C4-2B (cell line): Measurements from ENCODE around the gene ABL2.

ENCODE experiments used
- ZFX ChIP-seq: fragments of 450-650 bp; IDR thresholded peaks from 2 replicates; pipeline ENCODE4 v1.6.1; 2017
- TF ChIP-seq, protein P1 (sequence below): fragments of 450-650 bp; conservative IDR thresholded peaks from 2 replicates; pipeline ENCODE4 v1.5.1; 2017; ENCODE audit warnings: mild to moderate bottlenecking

DNA sequence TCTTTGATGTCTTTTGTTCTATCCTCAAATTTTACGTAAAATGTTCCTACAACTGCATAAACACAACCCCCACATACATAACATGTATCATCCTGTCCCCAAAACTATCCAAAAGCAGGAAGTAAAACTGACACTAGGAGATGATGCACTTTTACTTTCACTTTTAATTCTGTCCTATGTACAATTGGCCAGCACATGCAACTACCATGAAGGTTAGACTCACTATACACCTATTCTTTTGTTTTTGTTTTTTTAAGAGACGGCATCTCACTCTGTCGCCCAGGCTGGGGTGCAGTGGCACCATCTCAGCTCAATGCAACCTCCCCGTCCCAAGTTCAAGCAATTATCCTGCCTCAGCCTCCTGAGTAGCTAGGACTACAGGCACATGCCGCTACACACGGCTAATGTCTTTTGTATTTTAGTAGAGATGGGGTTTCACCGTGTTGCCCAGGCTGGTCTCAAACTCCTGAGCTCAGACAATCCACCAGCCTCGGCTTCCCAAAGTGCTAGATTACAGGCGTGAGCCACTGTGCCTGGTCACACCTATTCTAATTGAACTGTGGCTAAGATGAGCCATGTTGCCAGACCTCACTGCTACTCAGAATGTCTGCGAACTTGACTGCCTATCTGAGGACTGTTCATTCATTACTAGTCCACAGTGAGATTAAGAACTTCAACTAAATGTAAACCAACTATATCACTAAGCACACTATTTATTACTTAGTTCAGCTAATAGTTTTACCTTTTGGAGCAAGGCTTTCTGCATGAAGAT, 99.6 kb downstream of the ABL2 start:
- TF ChIP-seq, protein P1, sequence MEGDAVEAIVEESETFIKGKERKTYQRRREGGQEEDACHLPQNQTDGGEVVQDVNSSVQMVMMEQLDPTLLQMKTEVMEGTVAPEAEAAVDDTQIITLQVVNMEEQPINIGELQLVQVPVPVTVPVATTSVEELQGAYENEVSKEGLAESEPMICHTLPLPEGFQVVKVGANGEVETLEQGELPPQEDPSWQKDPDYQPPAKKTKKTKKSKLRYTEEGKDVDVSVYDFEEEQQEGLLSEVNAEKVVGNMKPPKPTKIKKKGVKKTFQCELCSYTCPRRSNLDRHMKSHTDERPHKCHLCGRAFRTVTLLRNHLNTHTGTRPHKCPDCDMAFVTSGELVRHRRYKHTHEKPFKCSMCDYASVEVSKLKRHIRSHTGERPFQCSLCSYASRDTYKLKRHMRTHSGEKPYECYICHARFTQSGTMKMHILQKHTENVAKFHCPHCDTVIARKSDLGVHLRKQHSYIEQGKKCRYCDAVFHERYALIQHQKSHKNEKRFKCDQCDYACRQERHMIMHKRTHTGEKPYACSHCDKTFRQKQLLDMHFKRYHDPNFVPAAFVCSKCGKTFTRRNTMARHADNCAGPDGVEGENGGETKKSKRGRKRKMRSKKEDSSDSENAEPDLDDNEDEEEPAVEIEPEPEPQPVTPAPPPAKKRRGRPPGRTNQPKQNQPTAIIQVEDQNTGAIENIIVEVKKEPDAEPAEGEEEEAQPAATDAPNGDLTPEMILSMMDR: no peak
- no peak for TF ChIP-seq ZFX
